ENCODE data around the gene POLR1E.

The POLR1E gene

GRCh38 chr9:37541465-37541864 is 55.7 kb downstream of the POLR1E start:
- no peak for DNase-seq

- DNase-seq, result no peak
Measured at GRCh38 chr9:37542488-37542887, 56.7 kb downstream of the POLR1E start.

GRCh38 chr9:37542895-37543294 is 57.1 kb downstream of the POLR1E start:
- DNase-seq, result no peak

GRCh38 chr9:37543468-37543867 is 57.7 kb downstream of the POLR1E start:
- DNase-seq, result no peak

- no peak for DNase-seq
Measured at GRCh38 chr9:37547328-37547878, 61.7 kb downstream of the POLR1E start.

GRCh38 chr9:37549527-37549926 is 63.8 kb downstream of the POLR1E start:
- DNase-seq, result no peak

- no peak for DNase-seq
Measured at GRCh38 chr9:37550781-37551180, 65.0 kb downstream of the POLR1E start.

- no peak for DNase-seq
Measured at GRCh38 chr9:37551468-37551867, 65.7 kb downstream of the POLR1E start.

GRCh38 chr9:37551888-37552287 is 66.1 kb downstream of the POLR1E start:
- no peak for DNase-seq

Data from NCI-H2081 (cell line).